SU-DHL-6 (cell line): ENCODE data around the gene RASSF1.

ENCODE experiments used
- H2AFZ ChIP-seq: fragments of 200-600 bp; sonication (generic); 2 replicates; pipeline ENCODE4 v1.6.1; 2014; ENCODE audit warnings: low read depth, mild to moderate bottlenecking, moderate library complexity, mixed read lengths, antibody characterized with exemption, low read length; ENCODE audit not compliant: severe bottlenecking
- H3F3A ChIP-seq: fragments of 200-600 bp; shearing (Covaris generic); 2 replicates; pipeline ENCODE4 v1.6.0; 2016; ENCODE audit warnings: antibody characterized with exemption, mild to moderate bottlenecking; ENCODE audit not compliant: insufficient read depth
- H3K27ac ChIP-seq: fragments of 200-600 bp; sonication (generic); 2 replicates; pipeline ENCODE4 v1.5.1; 2016; ENCODE audit warnings: low read depth, mild to moderate bottlenecking, low read length, moderate library complexity, mixed read lengths
- H3K27me3 ChIP-seq: fragments of 200-600 bp; sonication (generic), shearing (Covaris generic); 2 replicates; pipeline ENCODE4 v1.6.0; 2014; ENCODE audit warnings: mild to moderate bottlenecking, low read length
- H3K36me3 ChIP-seq: fragments of 200-600 bp; sonication (generic); 2 replicates; pipeline ENCODE4 v1.6.1; 2014; ENCODE audit warnings: mild to moderate bottlenecking, low read length, mixed read lengths
- H3K4me2 ChIP-seq: fragments of 300-600, 200-600 bp; shearing (Covaris generic), sonication (generic); 2 replicates; pipeline ENCODE4 v1.6.0; 2014; ENCODE audit warnings: low read length, low read depth, mild to moderate bottlenecking; ENCODE audit not compliant: poor library complexity, severe bottlenecking
- H3K4me3 ChIP-seq: fragments of 200-600 bp; sonication (generic); 2 replicates; pipeline ENCODE4 v1.5.1; 2014; ENCODE audit warnings: antibody characterized with exemption, low read length, mild to moderate bottlenecking, mixed read lengths; ENCODE audit not compliant: insufficient read depth, poor library complexity, severe bottlenecking
- H3K79me2 ChIP-seq: fragments of 200-600 bp; sonication (generic); 2 replicates; pipeline ENCODE4 v1.6.1; 2014; ENCODE audit warnings: mild to moderate bottlenecking, low read length, moderate library complexity; ENCODE audit not compliant: insufficient read depth
- H3K9ac ChIP-seq: fragments of 200-600 bp; sonication (generic); 2 replicates; pipeline ENCODE4 v1.7.0; 2014; ENCODE audit warnings: mild to moderate bottlenecking, low read length
- H3K9me2 ChIP-seq: fragments of 200-600 bp; sonication (generic); replicated peaks from 2 replicates; pipeline ENCODE4 v1.6.1; 2014; ENCODE audit warnings: low read length; ENCODE audit not compliant: insufficient read depth
- H3K9me3 ChIP-seq: fragments of 200-600 bp; sonication (generic); 2 replicates; pipeline ENCODE4 v1.6.1; 2014; ENCODE audit warnings: low read length, mixed read lengths; ENCODE audit not compliant: insufficient read depth
- H4K20me1 ChIP-seq: fragments of 200-600 bp; sonication (generic); 2 replicates; pipeline ENCODE4 v1.6.1; 2014; ENCODE audit warnings: low read depth, mild to moderate bottlenecking, antibody characterized with exemption, low read length, moderate library complexity, mixed read lengths
- CTCF ChIP-seq: fragments of 200-600 bp; sonication (generic); IDR thresholded peaks from one replicate; pipeline ENCODE4 v1.5.1; 2017; ENCODE audit warnings: antibody characterized with exemption, mild to moderate bottlenecking, low read length, moderate library complexity; ENCODE audit not compliant: insufficient read depth, poor library complexity, severe bottlenecking
- EZH2phosphoT487 ChIP-seq: fragments of 200-600 bp; sonication (generic), shearing (Covaris generic); conservative IDR thresholded peaks from 2 replicates; pipeline ENCODE4 v1.6.1; 2018; ENCODE audit warnings: mild to moderate bottlenecking, antibody characterized with exemption, low read length, moderate library complexity, mixed read lengths

RASSF1 gene

GRCh38 chr3:50296721-50297383 is 43.8 kb downstream of the RASSF1 start:
- no peaks in the 10 kb centered on the region for H4K20me1 ChIP-seq
- H3K9ac ChIP-seq, result no peak overlapping the region
- no peaks in the 10 kb centered on the region for H3K27me3 ChIP-seq
- no peak overlapping the region for H2AFZ ChIP-seq
- no peaks in the 10 kb centered on the region for H3F3A ChIP-seq
- no peak overlapping the region for H3K27ac ChIP-seq
- TF ChIP-seq CTCF, result no peak
- TF ChIP-seq EZH2phosphoT487, result no peak
- H3K36me3 ChIP-seq, result no peaks in the 10 kb centered on the region
- H3K4me2 ChIP-seq, result no peak overlapping the region
- H3K4me3 ChIP-seq, result no peak overlapping the region
- peaks cover 3% of the 10 kb centered on the region for H3K79me2 ChIP-seq
- H3K9me2 ChIP-seq, result no peaks in the 10 kb centered on the region
- H3K9me3 ChIP-seq, result no peaks in the 10 kb centered on the region

DNA sequence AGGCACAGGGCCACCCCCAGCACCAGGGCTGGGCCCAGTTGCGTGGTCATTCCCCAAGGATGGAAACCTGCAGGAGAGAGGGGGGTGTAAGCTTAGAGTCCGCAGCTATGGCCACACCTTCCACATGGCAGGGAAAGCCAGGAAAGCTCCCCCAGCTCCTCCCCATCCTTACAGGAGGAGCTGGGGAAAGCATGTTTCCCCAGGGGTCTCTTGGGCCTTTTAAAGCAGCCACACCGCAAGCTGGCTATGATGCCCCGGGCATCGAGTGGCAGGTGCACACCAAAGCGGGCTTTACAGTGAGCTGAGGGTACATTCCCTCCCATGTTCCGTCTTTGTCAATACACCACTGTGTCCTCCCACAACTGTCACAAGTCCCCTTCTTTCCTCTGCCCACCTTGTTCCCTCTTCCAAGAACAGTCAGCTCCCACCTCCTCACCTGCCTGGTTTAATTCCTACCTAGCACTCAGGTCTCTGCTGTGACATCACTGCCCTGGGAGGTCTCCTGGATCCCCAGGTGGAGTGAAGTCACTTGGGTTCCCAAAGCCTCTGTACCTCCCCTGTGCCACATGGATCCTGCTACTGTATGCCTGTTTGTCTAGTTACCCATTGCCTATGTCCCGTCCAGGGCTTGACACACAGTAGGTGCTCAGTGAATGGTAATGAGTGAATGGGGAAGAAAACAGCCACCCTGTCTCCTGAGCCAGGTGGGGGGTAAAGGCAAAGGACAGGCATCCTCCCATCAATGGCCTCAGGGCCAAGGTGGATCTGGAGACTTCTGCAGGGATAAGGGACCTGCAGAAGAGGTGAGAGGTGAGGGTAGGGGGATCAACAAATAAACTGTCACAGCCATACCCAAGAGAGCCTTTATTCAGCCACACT is 44.8 kb downstream of the RASSF1 start:
- TF ChIP-seq EZH2phosphoT487 (no peak), CTCF (no peak)
- peaks cover 14% of the 10 kb centered on the region for H3K79me2 ChIP-seq

GRCh38 chr3:50294492-50295403 is 45.9 kb downstream of the RASSF1 start:
- Histone ChIP-seq H3K27me3 (no peaks in the 10 kb centered on the region), H3K4me3 (no peak overlapping the region), H3K79me2 (peaks cover 22% of the 10 kb centered on the region), H3K27ac (no peak overlapping the region), H2AFZ (no peak overlapping the region), H3K9me3 (no peaks in the 10 kb centered on the region), H3K9me2 (no peaks in the 10 kb centered on the region), H3F3A (no peaks in the 10 kb centered on the region), H3K36me3 (no peaks in the 10 kb centered on the region), H4K20me1 (no peaks in the 10 kb centered on the region), H3K9ac (no peak overlapping the region), H3K4me2 (no peak overlapping the region)
- TF ChIP-seq EZH2phosphoT487, result no peak
- no peak for TF ChIP-seq CTCF

More for the DNA sequence above, 44.8 kb downstream of the RASSF1 start:
- no peak overlapping the region for H3K4me3 ChIP-seq
- no peaks in the 10 kb centered on the region for H3K27me3 ChIP-seq
- no peaks in the 10 kb centered on the region for H4K20me1 ChIP-seq
- H3K9me3 ChIP-seq, result no peaks in the 10 kb centered on the region
- H3K9me2 ChIP-seq, result no peaks in the 10 kb centered on the region
- no peak overlapping the region for H3K4me2 ChIP-seq
- H3K9ac ChIP-seq, result no peak overlapping the region
- no peak overlapping the region for H2AFZ ChIP-seq
- no peaks in the 10 kb centered on the region for H3F3A ChIP-seq
- no peak overlapping the region for H3K27ac ChIP-seq
- no peaks in the 10 kb centered on the region for H3K36me3 ChIP-seq
